Esophagus muscularis mucosa (tissue), 4 donors: Measurements from ENCODE around the gene CCNA1. TPM values are rescaled to one million over a fixed set of nuclear protein-coding genes. Genes with fewer than 3 reads are reported as not detected.

Experiments used
- DNase-seq: peaks from one replicate; pipeline ENCODE4 v3.0.0-alpha.2; 2017; ENCODE audit errors: extremely low spot score
- H3K27ac ChIP-seq, 4 donors: fragments of 200-600 bp; sonication (generic); replicated peaks in 1 of 4; 1 replicate in 3 of 4; 2 replicates in 1 of 4; pipeline ENCODE4 v1.5.1; 2016 to 2019; ENCODE audit warnings: mild to moderate bottlenecking in 1 of 4
- H3K27me3 ChIP-seq, 4 donors: fragments of 200-600 bp; sonication (generic); one replicate each; pipeline versions ENCODE4 v1.5.1 to v1.6.0; 2016 to 2019
- H3K36me3 ChIP-seq, 4 donors: fragments of 200-600 bp; sonication (generic); one replicate each; pipeline ENCODE4 v1.5.1; 2016 to 2019
- H3K4me1 ChIP-seq, 4 donors: fragments of 200-600 bp; sonication (generic); one replicate each; pipeline ENCODE4 v1.5.1; 2016 to 2019
- H3K4me3 ChIP-seq, 4 donors: fragments of 200-600 bp; sonication (generic); 1 replicate in 2 of 4; 2 replicates in 2 of 4; pipeline ENCODE4 v1.5.1; 2016 to 2019; ENCODE audit warnings: mild to moderate bottlenecking in 4 of 4, moderate library complexity in 1 of 4
- H3K9me3 ChIP-seq, 4 donors: fragments of 200-600 bp; sonication (generic); 1 replicate in 3 of 4; 2 replicates in 1 of 4; pipeline ENCODE4 v1.5.1; 2016 to 2019
- CTCF ChIP-seq, 3 experiments: fragments of 200-600 bp in 2 of 3; fragments of 450-650 bp in 1 of 3; sonication (generic) in 2 of 3; IDR thresholded peaks; one replicate each; pipeline ENCODE4 v1.5.1; 2017 to 2019; ENCODE audit warnings: antibody characterized with exemption in 3 of 3, mild to moderate bottlenecking in 2 of 3, moderate library complexity in 1 of 3
- EP300 ChIP-seq: sonication (generic); formaldehyde crosslinking; IDR thresholded peaks from one replicate; pipeline ENCODE4 v1.6.1; 2017; ENCODE audit warnings: antibody characterized with exemption
- POLR2A ChIP-seq: fragments of 450-650 bp; IDR thresholded peaks from one replicate; pipeline ENCODE4 v1.6.1; 2017; ENCODE audit warnings: antibody characterized with exemption, moderate library complexity, mild to moderate bottlenecking, low read depth
- POLR2AphosphoS5 ChIP-seq, 2 donors: sonication (generic); formaldehyde crosslinking; IDR thresholded peaks; one replicate each; pipeline ENCODE4 v1.6.1; 2017; ENCODE audit warnings: antibody characterized with exemption in 2 of 2
- WGBS: methylation state at CpG from one replicate; pipeline ENCODE4 v1.1.5; 2018; 5-methylcytosine and 5-hydroxymethylcytosine counted together
- intact Hi-C: fragments of 100-400 bp; cut with DNase I; formaldehyde crosslinking; loops from one replicate; pipeline ENCODE4 v1.15.1; 2023
- total RNA-seq, 4 donors: library from RNA; depleted of rRNA; stranded (reverse); fragments of >200 nt; gene quantifications; one replicate each; pipeline versions ENCODE4 v1.1.0 to v1.2.1, GENCODE V29; 2016

The CCNA1 gene
- total RNA-seq, 4 donors from 2014 or later: 0.26 to 0.83 (median 0.33) TPM; not detected in 1

GRCh38 chr13:36445891-36446351 is 13.6 kb downstream of the CCNA1 start:
- WGBS: 87% methylated on average over 2 of the region's 2 CpGs
- H3K4me3 ChIP-seq: no peak overlapping the region

GRCh38 chr13:36447501-36447900 is 15.2 kb downstream of the CCNA1 start:
- Histone ChIP-seq H3K36me3 (no peaks in the 10 kb centered on the region), H3K4me1 (no peaks in the 10 kb centered on the region), H3K4me3 (no peak overlapping the region), H3K9me3 (no peaks in the 10 kb centered on the region), H3K27me3 (peaks cover 0 to 12% (median 0%) of the 10 kb centered on the region in 4 donors), H3K27ac (no peak overlapping the region)
- intact Hi-C loops: no loop called here
- no peak for DNase-seq
- WGBS: 65% methylated on average over 7 of the region's 7 CpGs
- TF ChIP-seq CTCF (IDR thresholded peaks at IDR 0.05): no peak
- TF ChIP-seq POLR2A: no peak
- no peak for TF ChIP-seq EP300
- no peak for TF ChIP-seq POLR2AphosphoS5 (IDR thresholded peaks at IDR 0.05)

More at GRCh38 chr13:36445891-36446351, 13.6 kb downstream of the CCNA1 start:
- no peak for TF ChIP-seq EP300
- Histone ChIP-seq H3K9me3 (no peaks in the 10 kb centered on the region), H3K36me3 (no peaks in the 10 kb centered on the region), H3K27ac (no peak overlapping the region), H3K27me3 (peaks cover 0 to 12% (median 0%) of the 10 kb centered on the region in 4 donors), H3K4me1 (no peaks in the 10 kb centered on the region)
- intact Hi-C loops: no loop called here
- no peak for DNase-seq

- 54% methylated on average over 3 of the region's 3 CpGs for WGBS
- TF ChIP-seq CTCF (IDR thresholded peaks at IDR 0.05) (no peak), EP300 (no peak)
- no peak overlapping the region for H3K4me3 ChIP-seq
- DNase-seq: no peak
- intact Hi-C loops: no loop called here
- H3K9me3 ChIP-seq: no peaks in the 10 kb centered on the region
- H3K27ac ChIP-seq: no peak overlapping the region
- H3K27me3 ChIP-seq: peaks cover 0 to 12% (median 0%) of the 10 kb centered on the region in 4 donors
- peaks cover 0 to 3% (median 0%) of the 10 kb centered on the region in 4 donors for H3K4me1 ChIP-seq
- no peaks in the 10 kb centered on the region for H3K36me3 ChIP-seq
These were observed 18.2 kb downstream of the CCNA1 start for GRCh38 chr13:36450534-36450933.

- no peaks in the 10 kb centered on the region for H3K27me3 ChIP-seq
- H3K4me1 ChIP-seq: peaks cover 0 to 3% (median 0%) of the 10 kb centered on the region in 4 donors
- intact Hi-C loops: no loop called here
- no peak for DNase-seq
- H3K27ac ChIP-seq: no peak overlapping the region
- WGBS: 78% methylated on average over 5 of the region's 5 CpGs
- no peaks in the 10 kb centered on the region for H3K36me3 ChIP-seq
- no peak overlapping the region for H3K4me3 ChIP-seq
- TF ChIP-seq POLR2A (no peak), EP300 (no peak), POLR2AphosphoS5 (IDR thresholded peaks at IDR 0.05) (no peak), CTCF (IDR thresholded peaks at IDR 0.05) (no peak)
- no peaks in the 10 kb centered on the region for H3K9me3 ChIP-seq
These were observed 21.2 kb downstream of the CCNA1 start for GRCh38 chr13:36453516-36453915.

- TF ChIP-seq CTCF (IDR thresholded peaks at IDR 0.05) (no peak), POLR2AphosphoS5 (IDR thresholded peaks at IDR 0.05) (no peak), EP300 (no peak), POLR2A (no peak)
- intact Hi-C loops: no loop called here
These were observed 21.8 kb downstream of the CCNA1 start for GRCh38 chr13:36454121-36454520.

More at GRCh38 chr13:36454121-36454520, 21.8 kb downstream of the CCNA1 start:
- no peak for DNase-seq
- Histone ChIP-seq H3K27me3 (no peaks in the 10 kb centered on the region), H3K9me3 (no peaks in the 10 kb centered on the region), H3K27ac (no peak overlapping the region), H3K36me3 (no peaks in the 10 kb centered on the region), H3K4me1 (peaks cover 0 to 3% (median 0%) of the 10 kb centered on the region in 4 donors), H3K4me3 (no peak overlapping the region)
- WGBS: 56% methylated on average over 1 of the region's 1 CpG
